Measurements from ENCODE around the gene CD34.
"Not testable (repeated sequence)": the region's sequence is repeated elsewhere in the genome, so short reads cannot be mapped to it uniquely, and the experiment has no call there.

Gene CD34

DNA sequence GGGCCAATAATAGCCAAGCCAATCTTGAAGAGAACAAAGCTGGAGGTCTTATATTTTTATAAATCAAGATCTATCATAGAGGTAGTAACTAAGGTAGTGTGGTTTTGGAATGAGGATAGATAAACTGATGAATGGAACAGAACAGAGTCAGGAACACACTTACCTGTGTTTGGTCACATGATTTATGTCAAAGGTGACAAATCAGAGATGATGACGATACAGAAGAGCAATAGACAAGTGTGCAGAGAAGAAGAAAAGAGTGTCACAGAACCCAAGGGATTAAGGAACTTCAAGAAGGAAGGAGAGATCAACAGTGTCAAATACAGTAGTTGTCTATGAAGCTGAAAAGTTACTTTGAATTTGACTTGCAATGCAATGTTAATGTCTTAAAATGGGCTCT is 16.1 kb upstream of the CD34 start:
- no peak for DNase-seq (ENCODE audit: low read depth)

DNA sequence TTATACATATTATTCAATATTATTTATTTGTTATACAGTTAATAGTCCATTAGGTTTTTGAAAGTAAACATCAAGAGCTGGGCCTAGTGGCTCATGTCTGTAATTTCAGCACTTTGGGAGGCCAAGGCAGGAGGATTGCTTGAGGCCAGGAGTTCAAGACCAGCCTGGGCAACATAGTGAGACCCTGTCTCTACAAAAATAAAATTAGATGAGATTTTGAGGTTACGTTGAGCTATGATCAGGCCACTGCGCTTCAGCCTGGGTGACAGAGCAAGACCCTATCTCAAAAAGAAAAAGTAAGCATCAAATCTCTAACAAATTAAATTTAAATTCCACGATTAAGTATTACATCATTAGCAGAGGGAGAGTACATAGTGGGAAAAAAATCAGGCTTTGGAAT is 15.0 kb upstream of the CD34 start:
- DNase-seq (ENCODE audit: low read depth), result not testable (repeated sequence)

DNA sequence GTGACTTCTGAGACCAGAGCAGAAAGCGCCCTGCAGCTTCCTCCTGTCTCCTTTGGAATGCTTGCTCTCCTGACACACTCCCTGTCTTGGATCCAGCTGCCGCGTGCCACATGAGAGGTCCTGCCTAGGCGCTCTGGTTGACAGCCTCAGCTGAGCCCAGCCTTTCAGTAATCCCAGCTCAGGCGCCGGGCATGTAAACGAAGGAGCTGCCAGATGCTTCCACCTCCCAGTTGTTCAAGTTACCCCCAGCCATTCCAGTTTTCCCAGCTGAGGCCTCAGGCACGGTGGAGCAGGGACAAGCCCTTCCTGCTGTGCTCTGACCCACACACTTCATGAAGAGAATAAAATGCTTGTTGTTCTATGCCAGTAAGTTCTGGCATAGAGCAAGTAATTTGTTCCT is 14.3 kb upstream of the CD34 start:
- no peak for DNase-seq (ENCODE audit: low read depth)

DNA sequence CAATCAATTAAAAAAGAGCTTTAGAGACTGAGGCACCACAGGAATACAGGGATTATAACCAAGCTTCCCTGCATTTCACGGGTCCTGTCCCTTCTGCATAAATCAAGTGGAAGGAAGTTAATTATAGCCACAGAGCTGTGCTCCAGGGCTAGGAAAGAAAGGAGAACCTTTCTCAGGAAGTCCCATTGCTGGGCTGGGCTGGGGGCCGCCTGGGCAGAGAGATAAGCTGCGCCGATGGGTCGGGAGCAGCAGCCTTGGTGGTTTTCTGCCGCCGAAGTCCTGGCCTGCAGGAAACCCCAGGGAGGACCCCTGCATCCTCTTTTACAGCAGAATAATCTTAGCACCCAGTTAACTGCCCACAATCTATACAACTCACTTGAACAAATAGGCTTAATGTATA is 12.6 kb upstream of the CD34 start:
- DNase-seq (ENCODE audit: low read depth), result no peak

DNA sequence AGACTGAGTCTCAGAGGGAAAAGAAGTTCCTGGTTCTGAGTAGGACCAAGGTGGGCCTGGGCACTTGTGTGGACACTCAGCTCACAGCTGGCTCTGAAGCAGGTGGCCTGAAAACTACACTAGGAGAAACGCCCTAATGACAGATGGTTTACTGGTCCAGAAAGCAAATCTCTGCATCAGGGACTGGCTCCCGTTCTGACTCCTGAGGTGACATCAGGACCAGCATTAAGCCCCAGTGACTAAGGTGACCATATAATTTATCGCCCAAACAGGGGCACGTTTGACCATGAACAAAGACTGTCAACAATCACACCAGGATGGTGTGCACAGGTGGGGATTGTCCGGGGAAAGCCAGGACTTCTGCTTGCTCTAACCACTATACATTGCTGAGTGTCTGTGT is 12.2 kb upstream of the CD34 start:
- DNase-seq (ENCODE audit: low read depth), result no peak

DNA sequence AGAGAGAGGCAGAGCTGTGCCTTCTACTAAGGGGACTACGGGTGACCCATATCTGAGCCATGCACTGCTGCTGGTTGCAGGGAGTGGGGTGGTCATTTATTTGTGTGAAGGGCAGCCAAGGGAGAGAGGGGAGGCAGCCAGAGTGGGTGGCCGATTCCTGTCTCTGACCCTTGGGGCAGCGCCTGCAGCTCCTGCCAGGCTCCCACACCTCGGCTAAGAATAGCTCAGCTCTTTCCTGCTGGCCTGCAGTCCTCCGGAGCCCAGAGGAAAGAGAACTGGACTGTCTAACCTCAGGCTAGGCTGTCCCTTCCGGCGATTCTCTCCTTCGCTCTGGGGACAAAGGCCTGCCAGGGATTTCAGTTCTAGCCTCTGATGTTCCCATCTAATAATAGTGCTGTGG is 11.6 kb upstream of the CD34 start:
- DNase-seq (ENCODE audit: low read depth), result no peak

DNA sequence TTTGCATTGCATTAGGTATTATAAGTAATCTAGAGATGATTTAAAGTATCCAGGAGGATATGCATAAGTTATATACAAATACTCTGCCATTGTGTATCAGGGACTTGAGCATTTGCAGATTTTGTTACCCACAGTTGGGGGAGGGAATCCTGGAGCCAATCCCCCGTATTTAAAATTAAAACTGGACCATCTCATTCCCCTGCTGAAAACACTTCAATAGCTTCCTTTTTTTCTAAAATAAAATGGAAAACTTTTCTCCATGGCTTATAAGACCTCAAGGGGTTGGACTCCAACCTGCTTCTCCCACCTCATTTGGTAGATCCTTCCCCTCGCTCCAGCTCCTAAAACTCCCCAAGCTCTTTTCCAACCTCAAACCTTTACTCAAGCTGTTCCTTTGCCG is 10.4 kb upstream of the CD34 start:
- DNase-seq (ENCODE audit: low read depth), result no peak

DNA sequence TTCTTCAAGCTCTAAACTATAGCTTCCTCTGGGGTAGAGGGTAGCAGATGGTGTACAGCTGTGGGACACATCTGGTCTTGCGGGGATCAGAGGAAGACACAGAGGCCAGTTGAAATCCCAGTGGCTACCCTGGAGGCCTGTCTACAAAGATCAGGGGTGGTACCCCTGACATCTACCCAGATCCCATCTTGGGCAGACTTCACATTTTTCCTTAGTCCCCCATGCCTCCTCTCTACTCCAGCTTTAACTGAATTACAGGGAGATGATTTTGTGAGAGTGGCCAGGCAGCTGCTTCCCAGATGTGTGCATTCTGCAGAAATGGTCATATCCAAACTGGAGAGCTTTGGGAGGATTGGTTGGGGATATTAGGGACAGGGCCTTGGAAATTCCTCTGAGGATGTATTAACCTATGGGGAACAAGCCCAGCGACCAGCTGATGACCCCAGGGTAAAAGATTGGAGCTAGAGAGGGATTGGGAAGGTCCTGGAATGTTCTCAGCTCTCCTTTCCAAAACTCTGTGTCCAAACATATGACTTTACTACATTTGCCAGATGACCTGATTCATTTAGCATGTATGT is 9.6 kb upstream of the CD34 start:
- no peak for DNase-seq (ENCODE audit: low read depth)

DNA sequence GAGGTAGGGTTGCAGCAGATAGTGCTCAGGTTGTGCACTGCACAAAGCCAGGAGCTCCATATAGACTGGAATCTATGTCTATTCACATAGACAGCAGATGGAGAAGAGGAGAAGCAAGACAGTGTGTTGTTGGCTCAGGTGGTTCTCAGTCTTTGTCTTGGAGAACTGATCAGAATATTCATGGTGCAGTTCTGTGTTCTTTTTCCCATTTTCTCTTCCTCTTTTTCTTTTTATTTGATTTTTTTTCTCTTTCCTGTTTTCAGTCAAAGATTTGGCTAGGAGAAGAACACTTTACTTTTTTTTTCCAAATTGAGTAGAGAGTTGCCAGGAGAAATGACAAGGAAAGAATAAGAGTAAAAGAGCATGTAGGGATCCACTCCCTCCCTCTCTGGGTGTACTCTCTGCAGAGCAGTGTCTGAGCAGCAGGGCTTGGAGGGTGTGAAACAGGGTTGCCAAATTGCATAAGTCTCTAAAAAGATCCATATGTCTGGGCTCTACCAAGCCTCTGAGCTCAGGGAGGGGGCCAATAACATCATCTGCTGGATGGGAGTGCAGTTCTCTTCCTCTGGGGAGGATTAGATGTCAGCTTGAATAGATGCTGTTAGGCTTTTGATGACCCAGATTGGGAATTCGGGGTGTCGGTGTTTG is 8.7 kb upstream of the CD34 start:
- DNase-seq (ENCODE audit: low read depth), result no peak

DNA sequence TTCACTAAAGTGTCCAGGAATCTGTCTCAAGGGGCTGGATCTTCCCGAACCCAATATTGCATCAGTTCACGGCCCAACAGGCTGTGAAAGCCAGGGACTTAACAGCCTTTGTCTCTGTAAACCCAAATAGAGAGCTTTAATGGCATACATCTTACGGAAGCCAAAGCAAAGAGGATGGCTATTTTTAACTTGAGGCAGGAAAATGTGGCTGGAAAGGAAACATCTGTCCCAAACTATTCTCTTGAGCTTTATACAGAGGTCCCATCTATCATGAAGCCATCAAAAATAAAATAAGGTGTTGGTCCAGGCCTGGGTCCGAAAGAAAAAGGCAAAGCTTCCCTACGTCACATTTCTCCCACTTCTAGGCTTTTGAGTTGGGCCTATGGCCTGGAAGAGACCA is 7.7 kb upstream of the CD34 start:
- no peak for DNase-seq (ENCODE audit: low read depth)

DNA sequence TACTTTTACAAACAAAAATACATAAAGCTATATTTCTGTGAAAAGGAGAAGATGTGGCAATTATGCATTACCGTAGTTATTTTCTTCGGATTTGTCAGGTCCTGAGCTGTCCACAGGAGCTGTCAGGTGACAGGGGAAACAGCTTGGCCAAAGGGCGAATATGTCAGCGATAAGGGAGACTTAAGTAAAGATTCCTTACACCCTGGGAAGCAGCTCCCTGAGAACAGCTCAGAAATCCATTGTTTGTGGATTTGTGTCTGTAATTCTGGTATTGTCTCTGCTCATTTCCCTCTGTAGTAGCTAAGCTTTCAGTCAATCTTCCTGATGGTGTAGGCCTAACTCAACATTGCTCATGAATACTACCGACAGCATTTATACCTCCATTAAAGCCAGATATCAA is 7.1 kb upstream of the CD34 start:
- no peak for DNase-seq (ENCODE audit: low read depth)

DNA sequence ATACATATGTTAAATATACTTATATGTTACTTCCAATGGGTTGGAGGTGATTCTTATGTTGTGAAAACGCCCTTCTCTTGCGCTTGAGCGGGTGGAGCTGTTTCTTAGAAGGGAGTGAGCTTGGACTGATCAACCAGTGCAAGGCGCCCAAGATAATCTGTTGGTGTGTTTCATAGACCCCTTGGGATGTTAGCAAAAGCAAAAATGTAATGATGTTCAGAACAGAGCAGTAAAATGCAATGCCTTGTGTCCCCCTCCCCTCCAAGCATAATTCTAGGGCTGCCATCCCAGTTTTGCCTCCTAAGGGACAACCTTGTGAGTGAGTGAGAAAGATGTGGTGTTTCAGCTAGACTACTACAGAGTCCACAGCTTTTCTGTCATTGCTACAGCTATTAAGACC is 6.2 kb upstream of the CD34 start:
- no peak for DNase-seq (ENCODE audit: low read depth)

DNA sequence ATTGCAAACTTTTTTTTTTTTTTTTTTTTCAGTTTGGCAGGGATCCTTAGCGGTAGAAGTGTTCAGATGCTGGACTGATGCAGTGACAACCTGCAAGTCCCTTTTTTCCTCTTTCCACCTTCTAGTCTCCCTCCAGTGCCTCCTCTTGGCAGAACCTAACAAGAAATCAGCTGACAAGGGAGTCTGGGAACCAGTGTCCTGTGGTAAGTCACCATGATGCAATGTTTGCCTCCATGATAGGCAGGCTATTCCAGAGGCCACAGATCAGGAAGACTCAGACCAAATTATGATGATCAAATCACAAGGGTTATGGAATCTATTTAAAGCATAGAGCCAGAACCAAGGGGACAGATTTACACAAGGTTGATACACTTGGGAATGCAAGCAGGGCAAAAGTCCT is 3.0 kb upstream of the CD34 start:
- DNase-seq (ENCODE audit: low read depth), result no peak

DNA sequence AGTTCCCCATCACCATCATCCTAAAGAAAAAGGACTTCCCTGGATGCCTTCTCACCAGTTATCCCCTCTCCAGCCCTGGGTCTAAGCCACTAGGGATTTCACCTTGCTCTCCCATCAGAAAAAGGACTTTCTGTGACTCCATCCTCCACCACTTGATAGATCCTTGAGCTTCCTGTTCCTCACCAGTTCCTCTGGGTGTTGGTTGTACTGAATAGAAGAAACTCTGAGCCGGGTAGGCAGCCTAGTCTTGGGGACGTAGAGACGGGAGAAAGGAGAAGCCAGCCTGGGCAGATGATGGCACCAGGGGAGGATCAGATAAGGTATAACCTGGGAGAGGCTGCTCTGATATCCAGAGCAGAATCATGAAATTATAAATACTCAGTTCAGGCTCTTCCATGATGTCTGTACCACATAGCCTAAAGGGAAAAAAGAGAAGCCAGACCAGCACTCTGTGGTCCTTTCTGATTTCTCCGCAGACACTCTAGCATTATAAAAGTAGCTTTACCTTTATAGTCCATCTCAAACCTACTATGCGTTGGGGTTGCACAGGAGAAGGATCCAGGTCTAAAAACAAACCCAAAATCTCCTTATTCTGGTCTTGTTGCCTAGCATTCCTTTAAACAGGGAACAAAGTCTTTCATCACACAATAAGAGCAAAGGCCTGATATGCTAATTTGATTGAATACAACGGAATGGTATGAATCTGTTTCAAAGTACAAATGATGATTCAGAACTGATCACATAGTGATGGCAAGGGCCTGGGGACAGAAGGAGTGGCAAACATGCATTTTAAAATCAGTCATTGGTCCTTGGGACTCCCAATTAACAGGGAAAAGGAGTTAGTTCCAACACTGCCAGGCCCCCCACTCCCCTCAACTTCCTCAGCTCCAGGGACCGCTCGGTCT is 1.2 kb upstream of the CD34 start:
- no peak for DNase-seq (ENCODE audit: low read depth)

DNA sequence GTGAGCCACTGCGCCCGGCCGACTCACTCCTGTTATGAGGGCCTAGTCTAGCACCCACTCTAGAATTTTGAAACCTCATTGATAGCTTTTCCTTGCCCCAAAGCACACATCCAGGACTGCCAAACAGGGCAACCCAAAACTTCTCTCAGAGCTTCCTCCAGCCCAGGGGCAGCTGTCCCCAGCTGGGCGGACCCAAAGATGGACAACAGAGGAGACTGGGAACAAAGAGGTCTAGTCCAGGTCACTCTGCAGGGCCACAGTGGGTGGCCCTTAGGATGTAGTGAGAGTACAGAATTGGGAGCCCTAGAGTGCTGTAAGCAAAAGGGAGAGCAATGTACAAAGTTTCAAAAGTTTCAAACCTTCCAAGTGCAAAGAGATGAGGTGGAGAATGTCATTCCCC is 1.2 kb downstream of the CD34 start:
- DNase-seq (ENCODE audit: low read depth), result no peak

DNA sequence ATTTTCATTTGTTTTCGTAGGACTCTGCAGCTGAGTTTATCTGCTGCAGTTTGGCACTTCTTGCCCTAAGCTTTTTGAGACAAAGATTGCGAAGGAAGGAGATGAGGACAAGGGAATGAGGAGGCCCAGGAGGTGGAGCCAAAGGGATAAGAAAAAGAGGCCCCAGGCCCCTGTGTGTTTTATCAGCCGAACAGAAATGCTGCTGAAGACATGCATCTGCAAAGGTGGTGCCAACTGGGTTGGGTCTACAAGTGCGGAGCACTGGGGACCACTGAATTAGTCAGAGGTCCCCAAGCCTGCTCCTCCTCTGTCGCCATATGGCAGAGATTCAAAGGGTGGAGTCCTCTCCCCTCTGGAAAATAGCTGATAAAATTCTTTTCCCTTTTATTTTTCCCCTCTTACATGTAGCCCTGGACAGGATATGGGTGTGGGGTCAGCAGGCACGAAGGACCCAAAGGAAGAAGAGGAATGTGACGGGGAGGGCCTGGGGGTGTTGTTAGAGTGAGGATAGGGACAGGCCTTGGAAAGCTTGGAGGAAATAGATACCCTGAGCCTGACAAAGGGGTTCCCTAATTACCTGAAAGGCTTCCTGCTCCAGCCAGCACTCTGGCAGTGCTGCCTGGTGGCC is 2.7 kb downstream of the CD34 start:
- no peak for DNase-seq (ENCODE audit: low read depth)

DNA sequence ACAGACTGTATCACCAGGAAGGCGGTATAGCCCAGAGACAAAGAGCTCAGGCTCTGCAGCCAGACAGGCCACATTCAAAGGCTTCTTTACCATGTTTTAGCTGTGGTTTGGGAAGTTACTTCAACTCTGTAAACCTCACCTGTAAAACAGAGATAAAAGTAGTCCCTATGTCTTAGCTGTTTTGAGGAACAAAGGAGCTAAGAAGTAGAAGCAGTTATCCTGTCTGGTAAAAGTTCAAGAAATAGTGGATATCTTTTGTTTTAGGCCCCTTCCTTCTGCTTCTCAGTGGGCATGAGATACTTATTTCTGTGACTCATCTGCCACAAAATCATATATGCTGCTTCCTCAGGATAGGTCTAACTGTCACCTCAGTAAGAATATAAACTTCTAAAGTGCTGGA is 6.5 kb downstream of the CD34 start:
- DNase-seq (ENCODE audit: low read depth), result no peak

DNA sequence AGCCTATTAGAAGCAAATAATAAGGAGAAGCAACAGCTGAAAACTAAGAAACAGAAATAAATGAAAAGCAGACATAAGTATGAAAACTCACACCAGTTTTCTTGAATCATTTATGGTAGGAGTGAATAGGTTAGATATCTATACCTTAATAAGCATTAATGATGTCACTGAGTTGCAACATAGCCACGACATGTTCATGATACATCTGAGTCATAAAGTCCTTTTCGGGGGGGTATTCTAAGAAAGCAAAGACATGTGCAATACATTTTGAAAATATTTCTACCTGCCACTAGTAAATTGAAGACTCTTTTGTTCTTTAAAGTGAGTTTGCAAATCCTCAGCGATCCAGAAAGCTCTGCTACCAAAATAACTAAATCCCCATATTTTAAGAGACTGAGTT is 7.2 kb downstream of the CD34 start:
- DNase-seq (ENCODE audit: low read depth), result no peak

DNA sequence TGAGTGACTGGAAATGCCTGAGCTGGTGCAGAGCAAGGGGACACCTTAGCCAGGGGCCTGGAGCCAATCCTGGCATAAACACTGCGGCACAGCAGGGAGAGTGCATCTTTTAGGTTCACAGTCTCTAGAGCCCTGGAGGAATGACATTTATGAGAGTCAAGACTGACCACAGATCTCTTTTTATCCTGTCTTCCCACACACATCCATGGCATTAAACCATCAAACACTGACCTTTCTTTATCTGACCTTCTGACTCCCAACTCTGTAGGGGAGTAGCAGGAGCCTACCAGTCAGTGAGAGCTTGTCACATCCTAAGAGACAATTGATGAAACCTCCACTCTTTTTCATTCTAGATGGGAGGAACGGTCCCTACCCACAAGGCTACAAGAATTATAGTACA is 7.9 kb downstream of the CD34 start:
- no peak for DNase-seq (ENCODE audit: low read depth)

DNA sequence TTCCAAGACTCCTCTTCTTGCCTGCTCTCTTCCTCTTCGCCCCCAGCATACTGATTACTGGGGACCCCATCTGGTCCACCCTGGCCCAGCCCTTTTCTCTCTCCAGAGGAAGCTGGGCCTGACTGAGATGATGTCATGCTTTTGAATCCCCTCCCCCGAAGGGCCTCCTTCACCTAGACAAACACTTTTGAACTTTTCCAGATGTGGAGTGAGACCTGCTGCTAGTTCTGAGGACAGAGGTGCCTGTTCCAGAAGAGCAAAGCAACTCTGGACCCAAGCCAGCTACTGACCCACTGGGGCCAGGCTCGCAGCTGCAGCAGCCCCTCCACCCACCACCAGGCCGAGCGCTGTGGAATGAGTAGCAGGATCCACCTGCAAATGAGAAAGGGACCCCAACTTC is 8.4 kb downstream of the CD34 start:
- DNase-seq (ENCODE audit: low read depth), result no peak

DNA sequence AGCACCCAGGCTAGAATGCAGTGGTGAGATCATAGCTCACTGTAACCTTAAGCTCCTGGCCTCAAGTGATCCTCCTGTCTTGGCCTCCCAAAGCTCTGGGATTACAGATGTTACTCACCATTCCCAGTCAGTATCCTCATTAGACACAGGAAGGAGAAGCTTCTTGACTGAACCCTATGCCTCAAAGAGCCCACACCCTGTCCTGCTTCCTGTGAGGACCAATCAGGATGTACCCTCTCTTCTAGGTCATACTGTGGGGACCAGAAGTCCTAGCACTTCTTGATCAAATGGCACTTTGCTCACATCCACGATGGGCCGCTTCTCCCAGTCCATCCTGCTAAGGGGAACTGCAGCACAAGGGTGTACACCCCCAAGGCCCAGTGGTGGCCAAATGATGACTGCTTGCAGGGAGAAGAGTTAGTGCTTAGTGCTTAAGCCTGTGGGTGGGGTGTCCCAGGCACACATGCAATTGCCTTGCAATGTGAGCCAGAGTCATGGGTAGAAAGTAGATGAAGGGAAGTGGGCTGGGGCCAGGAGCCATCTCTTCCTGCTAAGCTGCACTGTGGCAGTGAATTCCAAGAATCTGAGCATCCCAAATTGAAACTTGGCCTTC is 9.8 kb downstream of the CD34 start:
- no peak for DNase-seq (ENCODE audit: low read depth)

DNA sequence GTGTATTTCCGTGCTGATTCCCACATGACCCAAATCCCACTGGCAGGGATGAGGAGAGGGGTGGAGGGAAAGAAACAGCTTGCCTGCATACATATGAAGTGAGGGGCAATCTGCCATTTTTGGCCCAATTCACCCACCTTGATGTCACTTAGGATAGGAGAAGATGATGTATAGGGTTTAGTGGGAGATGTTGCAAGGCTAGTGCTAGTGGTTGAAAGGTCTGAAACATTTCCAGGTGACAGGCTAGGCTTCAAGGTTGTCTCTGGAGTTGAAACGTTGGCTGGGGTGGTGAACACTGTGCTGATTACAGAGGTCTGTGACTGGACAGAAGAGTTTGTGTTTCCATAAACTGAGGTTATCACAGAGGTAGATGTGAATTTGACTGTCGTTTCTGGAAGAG is 12.1 kb downstream of the CD34 start:
- DNase-seq (ENCODE audit: low read depth), result no peak

DNA sequence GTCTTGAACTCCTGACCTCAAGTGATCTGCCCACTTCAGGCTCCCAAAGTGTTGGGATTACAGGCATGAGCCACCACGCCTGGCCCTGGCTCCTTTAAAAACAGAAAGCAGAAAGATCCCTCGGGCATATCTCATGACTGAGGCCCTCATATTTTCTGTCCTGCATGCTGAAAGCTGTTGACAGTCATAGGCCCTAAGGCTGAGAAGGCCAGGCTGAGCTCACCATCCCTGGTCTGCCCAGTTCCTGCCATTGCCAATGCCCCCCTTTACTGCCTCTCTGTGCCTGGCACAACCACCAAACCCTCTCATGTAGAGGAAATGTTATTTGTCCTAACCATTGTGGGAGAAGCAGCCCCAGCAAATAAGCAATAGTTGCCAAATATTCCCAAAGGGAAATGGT is 12.7 kb downstream of the CD34 start:
- DNase-seq (ENCODE audit: low read depth), result no peak

All from T-helper 22 cell (primary cell).